UCSD-AML1 (cell line): Measurements from ENCODE around the gene SMYD1.

Source experiments
- DNase-seq: peaks from one replicate; lab custom pipeline; 2025; ENCODE audit not compliant: unreplicated experiment; lab: John Stamatoyannopoulos, UW

SMYD1 gene

DNA sequence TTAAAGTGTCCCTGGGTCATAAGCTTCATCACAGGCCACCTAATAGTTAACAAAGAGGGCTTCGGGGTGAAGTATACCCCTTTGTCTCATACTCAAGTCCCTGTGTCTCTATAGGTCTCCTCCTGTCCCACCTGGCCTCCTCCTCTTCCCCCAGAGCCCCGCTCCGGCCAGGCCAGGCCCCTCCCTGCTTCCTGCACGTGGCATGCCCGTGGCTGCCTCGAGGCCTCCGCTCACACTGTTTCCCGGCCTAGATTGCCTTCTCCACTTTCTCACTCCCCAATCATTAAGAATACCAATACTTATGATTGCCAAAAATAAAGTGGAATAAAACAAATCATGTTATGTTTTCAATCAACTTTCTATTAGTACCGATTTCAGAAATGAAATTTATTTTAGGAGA is 18.8 kb downstream of the SMYD1 start:
- no peak for DNase-seq

DNA sequence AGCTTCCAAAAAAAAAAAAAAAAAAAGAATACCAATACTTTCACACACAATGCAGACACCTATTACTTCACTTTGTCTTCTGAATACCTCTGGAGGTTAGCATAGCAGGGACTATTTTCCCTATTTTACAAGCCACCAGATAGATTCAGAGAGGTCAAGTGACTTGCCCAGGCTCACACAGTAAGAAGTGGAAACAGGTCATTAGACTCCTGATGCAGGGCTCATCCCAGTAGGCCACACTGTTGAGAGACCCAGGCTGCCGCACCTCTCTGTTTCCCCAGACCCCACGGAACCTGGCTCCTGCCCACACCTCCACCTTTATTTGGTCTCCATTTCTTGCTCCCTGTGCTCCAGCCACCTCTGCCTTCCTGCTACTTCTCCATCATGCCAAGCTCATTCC is 19.4 kb downstream of the SMYD1 start:
- DNase-seq = no peak

GRCh38 chr2:88087763-88088162 is 20.1 kb downstream of the SMYD1 start:
- DNase-seq = no peak

GRCh38 chr2:88088999-88089398 is 21.4 kb downstream of the SMYD1 start:
- no peak for DNase-seq

- peak; percentile 17 for DNase-seq
These were observed 23.0 kb downstream of the SMYD1 start for GRCh38 chr2:88090446-88091283.

- DNase-seq = no peak
These were observed 24.3 kb downstream of the SMYD1 start for GRCh38 chr2:88091943-88092342.

GRCh38 chr2:88092773-88093172 is 25.1 kb downstream of the SMYD1 start:
- no peak for DNase-seq

DNA sequence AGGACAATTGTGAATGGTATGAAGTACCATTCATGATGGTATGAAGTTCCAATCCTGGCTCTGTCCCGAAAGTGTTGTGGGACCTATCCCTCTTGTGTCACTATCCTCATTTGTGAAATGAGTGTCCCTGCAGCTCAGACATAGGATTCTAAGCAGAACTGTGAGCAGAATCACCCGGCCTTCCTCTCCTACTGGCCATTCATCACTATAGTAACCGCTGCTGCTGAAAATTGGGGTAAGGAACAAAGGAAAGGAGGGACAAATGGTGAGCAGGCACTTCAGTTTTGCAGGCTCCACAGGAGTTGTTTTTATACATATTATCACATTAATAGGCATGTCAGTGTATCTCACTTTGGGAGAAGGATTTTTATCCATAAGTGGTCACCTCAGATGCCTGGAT is 27.4 kb downstream of the SMYD1 start:
- no peak for DNase-seq

GRCh38 chr2:88096708-88097107 is 29.1 kb downstream of the SMYD1 start:
- no peak for DNase-seq

DNA sequence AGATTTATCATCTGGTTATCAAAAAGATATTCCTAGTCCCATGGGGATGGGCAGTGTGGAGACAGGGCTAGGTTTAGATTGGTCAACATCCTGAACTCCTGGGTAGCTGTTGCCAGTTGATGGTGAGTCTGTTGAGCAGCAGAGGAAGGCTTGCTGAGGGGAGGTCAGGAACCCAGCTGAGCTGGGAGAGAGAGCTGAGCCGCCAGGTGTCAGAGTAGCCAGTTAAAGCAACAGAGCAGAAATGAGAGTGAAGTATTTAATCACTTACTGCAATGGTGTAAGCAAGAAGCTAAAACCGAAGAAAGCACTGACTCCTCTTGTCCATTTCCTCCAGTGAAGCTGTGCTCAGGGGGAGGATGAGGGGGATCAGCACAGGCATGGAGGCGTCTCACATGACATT is 29.6 kb downstream of the SMYD1 start:
- no peak for DNase-seq

GRCh38 chr2:88097891-88098557 is 30.4 kb downstream of the SMYD1 start:
- no peak for DNase-seq

- DNase-seq = no peak
These were observed 30.9 kb downstream of the SMYD1 start for GRCh38 chr2:88098558-88098900.

GRCh38 chr2:88099798-88100488 is 32.3 kb downstream of the SMYD1 start:
- no peak for DNase-seq

GRCh38 chr2:88100489-88100858 is 32.8 kb downstream of the SMYD1 start:
- DNase-seq = no peak

DNA sequence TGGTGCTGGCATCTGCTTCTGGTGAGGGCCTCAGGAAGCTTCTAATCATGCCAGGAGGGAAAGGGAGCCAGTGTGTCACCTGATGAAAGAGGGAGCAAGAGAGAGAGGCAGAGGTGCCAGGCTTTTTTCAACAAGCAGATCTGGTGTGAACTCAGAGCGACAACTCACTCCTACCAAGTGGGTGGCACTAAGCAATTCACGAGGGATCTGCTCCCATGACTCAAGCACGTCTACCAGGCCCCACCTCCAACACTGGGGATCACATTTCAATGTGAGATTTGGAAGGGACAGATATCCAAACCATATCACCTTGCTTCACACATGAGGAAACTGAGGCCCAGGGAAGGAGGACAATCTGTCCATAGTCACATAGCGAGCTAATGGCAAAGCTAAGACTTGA is 41.2 kb downstream of the SMYD1 start:
- DNase-seq = no peak

DNA sequence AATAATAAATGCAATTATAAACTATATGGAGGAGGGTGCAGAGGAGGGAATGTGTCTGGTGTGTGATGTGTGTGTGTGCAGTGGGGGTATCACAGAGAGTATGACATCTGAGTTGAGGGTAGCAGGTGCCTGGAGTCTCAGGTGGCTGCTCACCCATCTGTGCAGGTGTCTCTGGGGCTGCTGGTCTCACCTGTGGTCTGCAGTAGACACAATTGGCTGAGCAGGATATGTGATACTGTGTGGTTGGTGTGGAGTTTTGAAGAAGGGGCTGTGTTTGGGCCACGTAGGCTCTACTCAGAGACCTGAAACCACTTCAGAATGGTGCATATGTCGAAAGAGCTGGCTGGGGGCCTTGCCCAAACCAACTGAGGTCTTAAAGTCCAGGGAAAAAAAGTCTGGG is 43.2 kb downstream of the SMYD1 start:
- no peak for DNase-seq

DNA sequence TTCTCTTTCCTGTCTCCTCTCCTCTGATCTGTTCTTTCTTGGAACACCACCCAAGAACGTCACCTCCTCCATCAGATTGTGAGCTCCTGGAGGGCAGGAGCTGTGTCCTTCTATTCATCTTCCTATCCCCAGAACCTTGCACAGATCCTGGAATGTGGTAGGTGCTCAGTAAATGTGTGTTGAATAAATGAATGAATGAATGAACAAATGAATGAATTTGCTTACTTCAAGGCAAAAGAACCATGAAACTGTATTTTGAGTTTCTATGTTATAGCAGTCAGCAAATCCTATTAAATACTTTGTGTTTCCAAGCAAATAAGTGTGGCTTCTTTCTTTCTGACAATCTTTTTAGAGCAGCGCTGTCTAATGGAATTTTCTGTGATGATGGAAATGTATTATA is 45.4 kb downstream of the SMYD1 start:
- DNase-seq = no peak

DNA sequence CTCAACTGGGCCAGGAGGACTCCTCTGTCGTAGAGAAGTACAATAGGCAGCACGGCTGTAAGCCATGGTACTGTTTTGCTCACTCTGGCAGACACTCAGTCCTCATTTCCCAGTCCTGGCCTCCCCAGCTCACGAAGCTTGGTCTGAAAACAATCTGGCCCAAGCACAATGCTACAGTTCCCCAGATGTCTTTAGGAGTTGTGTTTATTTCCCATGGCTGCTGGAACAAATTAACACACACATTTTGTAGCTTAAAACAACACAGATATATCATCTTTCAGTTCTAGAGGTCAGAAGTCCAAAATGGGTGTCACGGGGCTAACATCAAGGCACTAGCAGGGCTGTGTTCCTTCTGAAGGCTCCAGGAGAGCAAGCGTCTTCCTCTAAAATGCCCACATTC is 47.3 kb downstream of the SMYD1 start:
- no peak for DNase-seq

- DNase-seq = no peak
These were observed 48.3 kb downstream of the SMYD1 start for GRCh38 chr2:88115825-88116518.

GRCh38 chr2:88116669-88117432 is 49.2 kb downstream of the SMYD1 start:
- no peak for DNase-seq

GRCh38 chr2:88117973-88118372 is 50.3 kb downstream of the SMYD1 start:
- DNase-seq = no peak
